ENCODE results near the gene MEPCE. TPM values are rescaled to one million over a fixed set of nuclear protein-coding genes. Genes with fewer than 3 reads are reported as not detected.

Gene MEPCE
- total RNA-seq, 4 donors from 2014 or later = 27.9 to 34.2 (median 30.8) TPM

DNA sequence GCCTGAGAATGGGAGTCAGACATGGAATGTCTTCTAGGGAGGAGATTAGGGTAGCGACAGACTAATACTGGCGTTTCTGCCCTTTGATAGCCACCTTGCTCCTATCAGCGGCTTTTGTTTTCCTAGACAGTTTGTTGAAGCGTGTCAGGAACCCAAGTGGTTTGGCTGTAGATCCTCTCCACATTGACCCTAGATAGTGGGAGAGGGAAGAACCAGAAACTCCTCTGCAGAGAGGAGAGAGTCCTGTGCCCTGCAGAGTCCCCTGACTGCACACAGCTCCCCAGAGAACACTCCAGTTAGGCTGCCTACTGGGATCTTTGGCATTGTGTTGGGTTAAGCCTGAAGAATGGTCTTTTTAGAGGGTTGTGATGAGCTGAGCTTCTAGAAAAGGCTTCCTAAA lies 2.4 kb downstream of the MEPCE start:
- 70 to 94% methylated on average over 2 of the region's 4 CpGs for WGBS, 2 donors (ENCODE audit: low coverage in 1 of 2)
- Histone ChIP-seq H3K9me3 (no peaks in the 10 kb centered on the region), H3K27ac (peak overlapping the region in 1 of 4 donors; percentile 98), H3K36me3 (peaks cover 0 to 39% of the 10 kb centered on the region in 2 donors), H3K4me1 (peaks cover 0 to 72% (median 34%) of the 10 kb centered on the region in 3 donors), H3K4me3 (no peak overlapping the region), H3K27me3 (no peaks in the 10 kb centered on the region)
- no peak for ATAC-seq
- no peak for TF ChIP-seq POLR2AphosphoS5 (IDR thresholded peaks at IDR 0.05)

GRCh38 chr7:100432621-100433275 lies 3.1 kb downstream of the MEPCE start:
- H3K4me1 ChIP-seq = peaks cover 0 to 70% (median 34%) of the 10 kb centered on the region in 3 donors
- H3K27ac ChIP-seq = peak overlapping the region in 2 of 4 donors; percentile 21 to 98
- no peak for ATAC-seq
- H3K36me3 ChIP-seq = peaks cover 0 to 39% of the 10 kb centered on the region in 2 donors
- TF ChIP-seq EP300 (IDR thresholded peaks at IDR 0.05) (no peak), POLR2A (IDR thresholded peaks at IDR 0.05) (no peak), CTCF (IDR thresholded peaks at IDR 0.05) (no peak), POLR2AphosphoS5 (IDR thresholded peaks at IDR 0.05) (no peak)
- no peaks in the 10 kb centered on the region for H3K9me3 ChIP-seq
- H3K27me3 ChIP-seq = no peaks in the 10 kb centered on the region
- H3K4me3 ChIP-seq = no peak overlapping the region
- 78 to 100% methylated on average over 1 to 7 of the region's 21 CpGs for WGBS, 2 donors (ENCODE audit: low coverage in 1 of 2)

GRCh38 chr7:100433276-100433591 lies 3.6 kb downstream of the MEPCE start:
- H3K9me3 ChIP-seq = no peaks in the 10 kb centered on the region

DNA sequence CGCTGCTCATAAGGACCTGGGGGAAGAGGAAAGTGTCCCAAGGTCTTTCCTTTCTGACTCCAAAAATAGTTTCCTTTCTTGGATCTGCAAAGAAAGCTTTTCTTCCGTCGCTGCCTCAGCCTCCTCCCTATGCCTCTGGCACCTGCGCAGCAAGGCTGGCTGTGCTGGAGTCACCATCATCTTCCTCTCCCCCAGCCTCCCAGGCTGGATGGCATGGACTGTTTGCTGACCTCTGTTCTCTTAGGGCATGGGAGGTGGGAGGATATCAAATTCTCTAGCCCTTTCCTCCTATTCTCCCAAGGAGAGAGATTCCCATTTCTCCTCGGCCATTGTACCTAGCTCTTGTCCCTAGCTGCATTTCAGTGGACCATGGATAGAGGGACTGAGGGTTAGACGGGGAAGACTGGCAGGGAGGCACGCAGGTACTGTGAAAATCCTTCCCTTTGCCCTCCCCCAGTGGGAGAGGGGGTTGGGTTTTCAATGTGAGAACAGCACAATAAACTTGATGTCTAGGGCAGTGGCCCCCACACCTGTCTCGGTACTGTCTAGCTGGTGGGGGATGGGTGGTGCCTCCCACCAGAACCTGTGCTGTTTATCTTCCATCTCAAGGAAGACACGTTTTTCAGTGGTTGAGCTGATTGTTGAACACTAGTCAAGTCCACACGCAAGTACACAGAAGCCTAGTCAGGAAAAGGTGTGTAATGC lies 4.1 kb downstream of the MEPCE start:
- peaks cover 0 to 66% (median 34%) of the 10 kb centered on the region in 3 donors for H3K4me1 ChIP-seq
- no peak for ATAC-seq
- no peaks in the 10 kb centered on the region for H3K27me3 ChIP-seq
- H3K36me3 ChIP-seq = peaks cover 0 to 39% of the 10 kb centered on the region in 2 donors
- peak overlapping the region in 2 of 4 donors; percentile 17 to 21 for H3K27ac ChIP-seq
- TF ChIP-seq POLR2AphosphoS5 (IDR thresholded peaks at IDR 0.05) = no peak
- TF ChIP-seq POLR2A (IDR thresholded peaks at IDR 0.05) = no peak
- no peak for TF ChIP-seq CTCF (IDR thresholded peaks at IDR 0.05)
- no peak for TF ChIP-seq EP300 (IDR thresholded peaks at IDR 0.05)
- H3K4me3 ChIP-seq = no peak overlapping the region
- 57 to 70% methylated on average over 5 to 6 of the region's 10 CpGs for WGBS, 2 donors (ENCODE audit: low coverage in 1 of 2)
- no peaks in the 10 kb centered on the region for H3K9me3 ChIP-seq

More at GRCh38 chr7:100433276-100433591, 3.6 kb downstream of the MEPCE start:
- Histone ChIP-seq H3K4me3 (no peak overlapping the region), H3K27ac (peak overlapping the region in 2 of 4 donors; percentile 17 to 21), H3K4me1 (peaks cover 0 to 66% (median 34%) of the 10 kb centered on the region in 3 donors), H3K27me3 (no peaks in the 10 kb centered on the region), H3K36me3 (peaks cover 0 to 39% of the 10 kb centered on the region in 2 donors)
- no peak for ATAC-seq
- no peak for TF ChIP-seq POLR2A (IDR thresholded peaks at IDR 0.05)
- no peak for TF ChIP-seq EP300 (IDR thresholded peaks at IDR 0.05)
- no peak for TF ChIP-seq CTCF (IDR thresholded peaks at IDR 0.05)
- TF ChIP-seq POLR2AphosphoS5 (IDR thresholded peaks at IDR 0.05) = no peak
- WGBS, 2 donors (ENCODE audit: low coverage in 1 of 2) = 80 to 93% methylated on average over 1 to 2 of the region's 4 CpGs

GRCh38 chr7:100434297-100435144 lies 4.9 kb downstream of the MEPCE start:
- Histone ChIP-seq H3K4me1 (peaks cover 0 to 66% (median 34%) of the 10 kb centered on the region in 3 donors), H3K9me3 (no peaks in the 10 kb centered on the region), H3K36me3 (peaks cover 0 to 39% of the 10 kb centered on the region in 2 donors), H3K27me3 (no peaks in the 10 kb centered on the region), H3K27ac (peak overlapping the region in 3 of 4 donors; percentile 92 to 99 (median 96)), H3K4me3 (peak overlapping the region in 1 of 2 donors; percentile 92)
- 60 to 78% methylated on average over 11 to 13 of the region's 22 CpGs for WGBS, 2 donors (ENCODE audit: low coverage in 1 of 2)
- ATAC-seq = no peak
- no peak for TF ChIP-seq POLR2A (IDR thresholded peaks at IDR 0.05)
- TF ChIP-seq CTCF (IDR thresholded peaks at IDR 0.05) = no peak
- no peak for TF ChIP-seq POLR2AphosphoS5 (IDR thresholded peaks at IDR 0.05)
- TF ChIP-seq EP300 (IDR thresholded peaks at IDR 0.05) = no peak

All from gastroesophageal sphincter (tissue), 4 donors.